ENCODE measurements around the gene ABCF3. TPM values are rescaled to one million over a fixed set of nuclear protein-coding genes. Genes with fewer than 3 reads are reported as not detected.

The ABCF3 gene
- polyA plus RNA-seq, 3 donors = 65.0 to 73.6 (median 69.7) TPM

Other genes starting within 250 kb of the ABCF3 start
- gene ABCC5, start 168.3 kb upstream of the ABCF3 start, polyA plus RNA-seq (ENCODE audit: insufficient read length in 3 of 3) = 10 to 100 TPM; 51.8 to 79.4 (median 62.3) TPM
- gene HTR3D, start 154.5 kb upstream of the ABCF3 start, polyA plus RNA-seq (ENCODE audit: insufficient read length in 3 of 3) = not detected
- gene HTR3C, start 133.2 kb upstream of the ABCF3 start, polyA plus RNA-seq (ENCODE audit: insufficient read length in 3 of 3) = not detected
- under 1 TPM in 1 of 3 donors, not detected in 2; 0.07 TPM for gene HTR3E, start 89.1 kb upstream of the ABCF3 start, polyA plus RNA-seq (ENCODE audit: insufficient read length in 3 of 3)
- 10 to 100 TPM; 49.2 to 55.3 (median 55.3) TPM for gene EIF2B5, start 50.8 kb upstream of the ABCF3 start, polyA plus RNA-seq (ENCODE audit: insufficient read length in 3 of 3)
- 10 to 100 TPM; 81.8 to 97.5 (median 82.1) TPM for gene DVL3, start 30.8 kb upstream of the ABCF3 start, polyA plus RNA-seq (ENCODE audit: insufficient read length in 3 of 3)
- 100 to 1,000 TPM; 331 to 367 (median 357) TPM for gene AP2M1, start 11.3 kb upstream of the ABCF3 start, polyA plus RNA-seq (ENCODE audit: insufficient read length in 3 of 3)
- gene VWA5B2, start 43.4 kb downstream of the ABCF3 start, polyA plus RNA-seq (ENCODE audit: insufficient read length in 3 of 3) = 1 to 10 TPM; 2.1 to 3.1 (median 2.5) TPM
- 10 to 100 TPM; 38.7 to 41.7 (median 40.6) TPM for gene ALG3, start 62.8 kb downstream of the ABCF3 start, polyA plus RNA-seq (ENCODE audit: insufficient read length in 3 of 3)
- gene EEF1AKMT4, start 63.5 kb downstream of the ABCF3 start, polyA plus RNA-seq (ENCODE audit: insufficient read length in 3 of 3) = 1 to 10 TPM; 3.1 to 3.3 (median 3.2) TPM
- gene CAMK2N2, start 75.4 kb downstream of the ABCF3 start, polyA plus RNA-seq (ENCODE audit: insufficient read length in 3 of 3) = under 1 TPM in 1 of 3 donors, not detected in 2; 0.19 TPM
- gene ECE2, start 89.8 kb downstream of the ABCF3 start, polyA plus RNA-seq (ENCODE audit: insufficient read length in 3 of 3) = under 1 TPM in 2 of 3 donors, not detected in 1; 0.04 to 0.10 TPM
- gene PSMD2, start 113.0 kb downstream of the ABCF3 start, polyA plus RNA-seq (ENCODE audit: insufficient read length in 3 of 3) = 100 to 1,000 TPM; 214 to 250 (median 245) TPM
- gene EIF4G1, start 128.4 kb downstream of the ABCF3 start, polyA plus RNA-seq (ENCODE audit: insufficient read length in 3 of 3) = 100 to 1,000 TPM; 190 to 251 (median 207) TPM
- gene FAM131A, start 151.4 kb downstream of the ABCF3 start, polyA plus RNA-seq (ENCODE audit: insufficient read length in 3 of 3) = 10 to 100 TPM; 11.2 to 14.3 (median 13.7) TPM
- gene CLCN2, start 175.4 kb downstream of the ABCF3 start, polyA plus RNA-seq (ENCODE audit: insufficient read length in 3 of 3) = 10 to 100 TPM; 11.7 to 18.4 (median 17.7) TPM
- gene POLR2H, start 175.5 kb downstream of the ABCF3 start, polyA plus RNA-seq (ENCODE audit: insufficient read length in 3 of 3) = 100 to 1,000 TPM in 2 of 3 donors, 10 to 100 TPM in 1; 85.3 to 110 (median 106) TPM
- gene THPO, start 192.0 kb downstream of the ABCF3 start, polyA plus RNA-seq (ENCODE audit: insufficient read length in 3 of 3) = 1 to 10 TPM; 2.1 to 2.7 (median 2.5) TPM
- 10 to 100 TPM; 12.5 to 20.4 (median 16.1) TPM for gene CHRD, start 193.9 kb downstream of the ABCF3 start, polyA plus RNA-seq (ENCODE audit: insufficient read length in 3 of 3)

Data from renal pelvis (tissue), 3 donors.